AG04450 (cell line): ENCODE data around the gene SATB2. TPM values are rescaled to one million over a fixed set of nuclear protein-coding genes. Genes with fewer than 3 reads are reported as not detected.

Source experiments
- CTCF ChIA-PET: fragments of 300-600, 350-600 bp; formaldehyde crosslinking; extraction: SDS; loops from one replicate; lab custom pipeline; 2022; ENCODE audit warnings: antibody characterized with exemption, inconsistent platforms; lab: Charles Lee
- POLR2A ChIA-PET: fragments of 350-600 bp; formaldehyde crosslinking; extraction: SDS; loops from one replicate; lab custom pipeline; 2021; ENCODE audit warnings: antibody characterized with exemption, inconsistent platforms; lab: Yijun Ruan, JAX
- DNase-seq: peaks from one replicate; pipeline ENCODE4 v3.0.0-alpha.2; 2011; ENCODE audit warnings: low read depth, low spot score
- H3K27ac ChIP-seq: one replicate; pipeline ENCODE4 v1.5.1; 2012; ENCODE audit warnings: low read depth, low read length, control low read depth
- H3K27me3 ChIP-seq: one replicate; pipeline ENCODE4 v1.6.0; 2012; ENCODE audit warnings: low read length; ENCODE audit not compliant: control insufficient read depth, insufficient read depth
- H3K4me3 ChIP-seq: 2 replicates; pipeline ENCODE4 v1.5.1; 2011; ENCODE audit warnings: mild to moderate bottlenecking, low read depth, low read length, control low read depth
- H3K9me3 ChIP-seq: 2 replicates; pipeline ENCODE4 v1.5.1; 2012; ENCODE audit warnings: low read length; ENCODE audit not compliant: control insufficient read depth, insufficient read depth
- CTCF ChIP-seq: IDR thresholded peaks from 2 replicates; pipeline ENCODE4 v1.5.1; 2011; ENCODE audit warnings: low read depth, low read length, control low read depth, inconsistent platforms
- polyA plus RNA-seq: library from polyadenylated mRNA; depleted of rRNA; stranded (reverse); fragments of >200 nt; gene quantifications from 2 replicates; pipeline ENCODE4 v1.2.3, GENCODE V29; 2011

SATB2 gene
- polyA plus RNA-seq, 1 experiment: 5.0 TPM

GRCh38 chr2:199462956-199463692 lies 5.4 kb upstream of the SATB2 start:
- peak; percentile 81 for TF ChIP-seq CTCF
- peaks cover 63% of the 10 kb centered on the region for H3K27me3 ChIP-seq
- peak overlapping the region; percentile 61 for H3K4me3 ChIP-seq
- peaks cover 9% of the 10 kb centered on the region; the same call in 1 of the 2 replicates for H3K9me3 ChIP-seq
- DNase-seq: no peak
- H3K27ac ChIP-seq: no peak overlapping the region
- ChIA-PET POLR2A (no interaction called here), CTCF (interaction anchor here (0.6 to 2.6 kb wide), 7 partner anchors 8 to 1148 kb away, joined by 3 to 9 read pairs (median 4); no protein-coding TSS in a partner anchor)

- no peak for TF ChIP-seq CTCF
- Histone ChIP-seq H3K27ac (no peak overlapping the region), H3K4me3 (no peak overlapping the region), H3K27me3 (peaks cover 56% of the 10 kb centered on the region), H3K9me3 (peaks cover 9% of the 10 kb centered on the region; the same call in 1 of the 2 replicates)
- ChIA-PET POLR2A (no interaction called here), CTCF (interaction anchor here (0.6 to 2.6 kb wide), 8 partner anchors 9 to 1153 kb away, joined by 3 to 9 read pairs (median 4); no protein-coding TSS in a partner anchor)
- DNase-seq: no peak
These were observed 4.7 kb upstream of the SATB2 start for GRCh38 chr2:199462347-199462955.

- no peak for DNase-seq
- 0 out of 2 replicates have a peak overlapping the region, but pooled peaks have one; percentile 7 for H3K4me3 ChIP-seq
- peak overlapping the region; percentile 11 for H3K27ac ChIP-seq
- TF ChIP-seq CTCF: no peak
- H3K9me3 ChIP-seq: peaks cover 9% of the 10 kb centered on the region; the same call in 1 of the 2 replicates
- H3K27me3 ChIP-seq: peaks cover 50% of the 10 kb centered on the region
- ChIA-PET POLR2A (no interaction called here), CTCF (interaction anchor here (0.6 to 2.6 kb wide), 4 partner anchors 9 to 1153 kb away, joined by 3 to 9 read pairs (median 4); no protein-coding TSS in a partner anchor)
These were observed 4.1 kb upstream of the SATB2 start for GRCh38 chr2:199461711-199462346.

GRCh38 chr2:199460846-199461710 lies 3.3 kb upstream of the SATB2 start:
- ChIA-PET CTCF (interaction anchor here (0.9 to 3.0 kb wide), 3 partner anchors 10 to 1152 kb away, joined by 3 to 11 read pairs (median 5); no protein-coding TSS in a partner anchor), POLR2A (no interaction called here)
- Histone ChIP-seq H3K27ac (no peak overlapping the region), H3K9me3 (peaks cover 9% of the 10 kb centered on the region; the same call in 1 of the 2 replicates), H3K27me3 (peaks cover 42% of the 10 kb centered on the region), H3K4me3 (peak overlapping the region; percentile 90)
- no peak for TF ChIP-seq CTCF
- no peak for DNase-seq
